Fibroblast of the conjunctiva (primary cell): ENCODE results near the gene TAF4.

Experiments
- DNase-seq: peaks from one replicate; pipeline ENCODE4 v3.0.0-alpha.2; 2010; ENCODE audit warnings: low read depth

Gene TAF4

GRCh38 chr20:61941721-61942405 is 123.8 kb downstream of the TAF4 start:
- no peak for DNase-seq

GRCh38 chr20:61940976-61941720 is 124.5 kb downstream of the TAF4 start:
- DNase-seq: no peak

DNA sequence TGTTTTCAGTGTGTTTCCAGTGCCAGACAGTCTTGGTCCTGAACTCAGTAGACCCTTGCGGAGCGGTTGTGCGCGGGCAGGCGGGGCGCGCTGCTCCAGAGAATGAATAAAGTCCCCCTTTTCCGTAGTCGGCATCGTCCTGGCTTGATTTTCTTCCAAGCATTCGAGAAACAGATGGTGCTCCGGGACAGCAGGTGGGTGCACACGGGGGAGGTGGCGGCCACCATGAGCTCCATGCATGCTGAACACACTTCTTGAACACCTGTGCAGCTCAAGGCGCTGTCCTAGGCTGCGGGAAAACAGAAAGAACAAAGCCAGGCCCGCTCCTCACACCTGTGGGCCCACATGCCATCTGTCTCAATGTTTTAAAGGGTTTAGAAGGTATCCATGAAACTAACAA is 125.2 kb downstream of the TAF4 start:
- DNase-seq: no peak

DNA sequence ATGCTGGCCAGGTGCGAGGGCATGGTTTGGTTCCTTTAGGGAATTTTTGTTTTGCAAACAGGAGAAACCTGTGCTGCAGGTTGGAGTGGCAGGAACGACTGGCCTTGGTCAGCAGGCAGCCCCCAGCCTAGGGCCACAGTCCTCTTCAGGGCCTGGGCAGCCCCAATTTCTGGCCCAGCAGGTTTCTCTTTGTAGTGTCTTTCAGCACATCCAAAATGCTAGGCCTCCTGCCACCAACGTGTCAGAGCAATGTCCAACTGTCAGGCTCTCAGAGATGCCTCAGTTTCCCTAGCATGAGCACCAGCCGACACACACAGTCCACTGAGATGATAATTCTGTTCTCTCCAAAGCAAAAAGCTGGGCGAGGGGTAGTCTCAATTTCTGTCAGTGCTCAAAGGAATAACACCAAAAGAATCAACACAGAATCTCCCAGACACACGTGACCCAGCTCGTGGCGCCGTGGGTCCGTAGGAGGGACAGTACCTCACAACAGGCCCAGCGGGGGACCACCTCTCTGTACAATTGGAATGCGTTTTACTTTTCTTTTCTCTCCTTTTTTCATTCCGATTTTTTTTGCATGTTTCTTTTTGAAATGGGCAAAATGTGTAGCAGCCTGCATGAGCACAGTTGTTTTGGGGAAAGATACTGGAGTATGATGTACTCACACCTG is 125.9 kb downstream of the TAF4 start:
- no peak for DNase-seq

DNA sequence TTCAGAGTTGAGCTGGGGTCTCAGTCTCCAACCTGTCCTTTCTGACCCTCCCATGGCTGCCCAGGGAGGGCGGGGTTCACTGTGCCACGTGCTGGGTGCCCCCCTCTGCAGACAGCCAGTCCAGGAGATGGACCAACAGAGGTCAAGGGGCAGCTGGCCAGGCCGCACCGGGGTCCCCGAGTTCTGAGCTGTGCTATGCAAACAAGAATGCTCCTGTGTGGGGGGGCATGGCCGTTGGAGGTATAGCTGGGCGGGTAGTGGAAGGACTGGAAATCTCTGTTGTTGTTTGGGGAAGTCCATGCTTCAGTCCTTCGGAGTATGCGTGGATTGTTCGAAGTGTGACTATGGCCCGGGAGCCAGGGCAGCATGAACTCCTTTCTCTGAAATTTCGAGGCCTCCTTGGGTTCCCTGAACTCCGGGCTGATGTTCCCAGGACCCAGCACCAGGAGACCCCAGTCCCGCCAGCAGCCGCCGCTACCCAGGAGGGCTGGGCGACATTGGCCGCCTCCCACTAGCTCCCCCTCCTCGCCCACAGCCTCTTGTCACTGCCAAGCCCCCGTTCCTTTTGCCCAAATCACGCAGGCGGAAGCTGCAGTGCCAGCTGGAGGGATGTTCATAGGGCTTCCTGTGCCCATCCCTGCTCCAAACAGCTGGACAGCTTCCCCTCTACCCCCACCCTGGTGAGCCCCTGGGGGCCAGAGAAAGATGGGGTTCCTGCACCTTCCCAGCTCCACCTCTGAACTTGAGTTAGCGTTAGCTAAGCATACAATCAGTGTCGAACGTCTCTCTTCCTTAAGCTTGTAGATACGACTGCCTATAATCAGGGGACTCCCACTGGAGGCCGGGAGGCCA is 126.6 kb downstream of the TAF4 start:
- DNase-seq: no peak

GRCh38 chr20:61937963-61938838 is 127.5 kb downstream of the TAF4 start:
- no peak for DNase-seq

GRCh38 chr20:61937146-61937962 is 128.3 kb downstream of the TAF4 start:
- no peak for DNase-seq

- DNase-seq: no peak
Observed at GRCh38 chr20:61936701-61937131, 129.0 kb downstream of the TAF4 start.

DNA sequence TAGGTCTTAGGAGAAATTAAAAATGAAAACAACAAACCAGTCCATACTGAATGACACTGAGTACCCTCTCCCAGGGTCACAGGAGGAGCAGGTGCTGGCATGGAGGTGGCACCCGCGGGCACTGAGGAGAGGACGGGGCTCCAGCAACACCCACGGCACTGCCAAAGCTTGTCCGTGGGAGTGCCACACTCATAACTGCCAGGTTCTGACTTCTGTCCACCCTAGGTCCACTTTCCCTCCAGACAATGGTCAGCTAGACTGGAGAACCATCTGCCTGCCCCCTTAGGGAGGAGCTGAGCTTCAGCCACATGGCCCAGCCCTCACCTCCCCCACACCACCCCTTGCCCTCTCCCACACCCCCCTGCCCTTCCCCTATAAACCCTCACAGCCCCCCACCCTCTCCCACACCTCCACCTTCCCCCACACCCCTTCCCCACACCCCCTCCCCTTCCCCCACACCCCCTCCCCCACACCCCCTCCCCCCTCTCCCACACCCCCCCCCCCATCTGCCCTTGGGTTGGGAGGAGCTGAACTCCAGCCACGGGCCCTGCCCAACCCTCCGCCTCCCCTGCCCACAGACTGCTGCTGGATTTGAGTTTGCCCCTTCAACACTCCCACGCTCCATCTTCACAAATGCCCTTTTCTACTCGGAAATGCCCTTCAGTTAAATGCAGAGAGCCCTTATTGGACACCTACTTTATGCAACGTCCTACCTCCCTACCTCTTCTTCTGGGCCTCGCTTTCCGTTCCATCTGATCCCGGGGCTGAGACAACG is 129.6 kb downstream of the TAF4 start:
- DNase-seq: no peak

DNA sequence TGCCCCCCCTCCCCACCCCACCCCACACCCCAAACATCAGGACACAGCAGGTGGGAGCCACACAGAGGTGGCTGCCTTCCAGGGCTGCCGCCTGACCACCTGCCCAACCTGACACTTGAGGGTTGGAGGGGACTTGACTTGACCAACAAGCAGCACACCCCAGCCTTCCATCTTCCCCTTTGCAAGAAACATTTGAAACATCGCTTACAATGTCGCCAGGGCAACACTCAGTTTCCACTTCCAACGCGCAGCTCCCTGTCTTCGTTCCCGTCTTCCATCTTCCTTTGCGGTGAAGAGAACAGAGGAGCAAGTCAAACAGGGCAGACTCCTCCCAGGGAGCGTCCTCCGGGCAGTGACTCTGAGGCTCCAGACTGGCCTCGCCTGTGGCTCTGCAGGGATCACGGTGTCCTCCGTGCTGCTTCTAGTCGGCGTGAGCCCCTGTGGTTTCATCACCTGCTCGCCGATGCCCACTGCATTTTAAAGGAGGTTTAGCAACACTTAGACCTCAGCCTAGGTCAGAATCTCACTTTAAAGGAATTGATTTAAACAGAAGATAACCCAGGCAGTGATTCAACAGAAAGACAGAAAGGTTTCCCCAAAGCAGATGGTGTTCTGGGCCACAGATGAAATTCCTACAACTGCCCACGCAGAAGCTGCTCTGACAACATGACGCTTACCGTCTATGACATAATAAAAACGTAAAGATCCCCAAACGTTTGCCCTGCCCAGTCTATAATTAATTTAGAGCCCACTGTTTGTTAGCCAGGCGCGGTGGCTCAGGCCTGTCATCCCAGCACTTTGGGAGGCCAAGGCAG is 130.8 kb downstream of the TAF4 start:
- no peak for DNase-seq

- DNase-seq: no peak
Observed at GRCh38 chr20:61933951-61934715, 131.5 kb downstream of the TAF4 start.

- DNase-seq: no peak
Observed at GRCh38 chr20:61933481-61933950, 132.2 kb downstream of the TAF4 start.

DNA sequence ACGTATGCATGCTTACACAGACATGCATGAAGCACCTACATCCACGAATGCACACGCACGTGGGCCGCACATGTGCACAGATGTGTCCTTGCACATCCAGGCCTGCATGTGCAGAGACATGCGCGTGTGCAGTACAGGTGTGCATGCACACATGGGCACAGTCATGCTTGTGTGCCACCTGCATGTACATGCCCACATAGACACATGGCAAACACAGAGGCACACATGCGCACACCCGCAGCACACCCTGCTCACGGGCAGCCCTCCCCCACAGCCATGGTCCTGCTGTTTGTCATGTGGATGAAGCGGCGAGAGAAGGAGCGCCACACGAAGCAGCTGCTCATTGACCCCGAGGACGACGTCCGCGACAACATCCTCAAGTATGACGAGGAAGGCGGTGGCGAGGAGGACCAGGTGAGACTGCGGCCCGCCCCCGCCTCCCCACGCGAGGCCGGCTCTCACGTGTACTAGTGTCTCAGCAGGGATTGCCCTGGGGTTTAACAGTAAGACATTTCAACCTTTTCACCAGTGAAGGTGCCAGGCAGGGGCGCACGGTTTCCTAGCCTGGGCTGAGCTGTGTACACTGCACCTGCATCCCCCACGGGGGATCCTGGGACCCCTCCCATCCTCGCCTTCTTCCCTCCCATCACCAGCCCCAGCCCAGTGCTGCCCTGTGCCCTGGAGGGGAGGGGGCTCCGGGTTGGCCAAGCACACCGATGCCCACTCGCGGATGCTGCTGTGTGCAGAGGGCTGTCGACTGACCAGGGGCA is 132.8 kb downstream of the TAF4 start:
- DNase-seq: no peak

GRCh38 chr20:61932199-61932592 is 133.5 kb downstream of the TAF4 start:
- DNase-seq: no peak

DNA sequence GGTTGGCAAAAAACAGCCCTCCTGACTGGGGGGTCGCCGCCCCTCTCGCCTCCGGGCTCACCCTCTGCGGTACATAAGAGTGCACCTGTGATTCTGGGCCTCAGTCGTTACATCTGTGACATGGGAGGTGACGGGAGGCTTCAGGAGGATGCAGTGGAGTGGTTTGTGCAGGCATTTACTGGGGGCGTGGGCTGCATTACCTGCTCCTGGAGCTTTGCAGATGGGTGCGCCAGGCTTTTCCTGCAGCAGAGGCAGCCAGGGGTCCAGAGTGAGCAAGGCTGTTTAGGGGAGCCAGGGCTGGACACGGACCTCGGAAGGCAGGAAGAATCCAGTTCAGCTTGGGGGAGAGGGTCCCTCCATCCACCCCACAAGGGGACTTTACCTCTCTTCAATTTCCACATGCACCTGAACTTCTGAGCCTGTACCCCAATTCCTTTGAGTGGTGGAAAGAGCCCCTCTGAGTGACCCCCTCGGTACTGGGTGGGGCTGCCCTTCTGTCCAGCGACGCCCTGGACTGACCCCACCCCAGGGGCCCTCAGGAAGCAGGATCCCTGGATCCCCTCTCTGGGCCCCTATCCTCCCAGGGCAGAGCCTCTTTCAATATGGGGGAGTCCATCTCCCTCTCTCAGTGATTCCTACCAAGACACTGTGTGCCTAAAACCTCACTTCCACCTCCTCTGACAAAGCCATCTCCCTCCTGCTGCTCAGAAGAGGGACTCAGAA is 134.0 kb downstream of the TAF4 start:
- no peak for DNase-seq

DNA sequence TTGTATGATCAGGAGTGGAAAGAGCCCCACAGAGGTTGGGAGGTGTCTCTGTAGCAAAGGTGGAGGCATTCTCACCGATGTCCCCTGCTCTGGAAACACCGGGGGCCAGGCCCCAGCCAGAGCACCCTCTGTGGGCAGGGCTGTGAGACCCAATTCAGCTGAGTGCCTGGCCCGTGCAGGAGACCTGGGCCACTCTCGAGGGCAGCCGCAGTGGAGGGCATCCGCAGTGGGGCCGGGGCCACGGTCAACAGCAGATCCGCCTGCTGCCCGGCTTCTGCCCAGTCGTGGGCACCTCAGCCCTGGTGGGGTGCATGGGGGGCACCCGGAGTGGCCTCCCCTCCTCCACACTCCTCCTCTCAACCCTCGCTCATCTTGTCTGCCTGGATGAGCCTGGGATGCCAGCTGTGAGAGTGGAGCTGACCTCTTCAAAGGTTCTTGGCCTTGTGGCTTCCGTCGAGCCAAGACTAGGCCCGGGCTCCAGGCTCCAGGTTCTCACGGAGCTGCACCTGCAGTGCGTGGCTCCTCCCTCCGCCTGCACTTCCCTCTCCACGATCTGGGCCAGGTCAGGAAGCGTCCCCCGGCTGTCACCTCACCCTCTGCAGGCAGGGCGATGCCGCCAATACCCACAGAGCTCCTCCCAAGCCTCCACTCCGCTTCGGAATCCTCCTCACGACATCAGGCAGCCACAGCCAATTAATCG is 134.8 kb downstream of the TAF4 start:
- no peak for DNase-seq
